Hematopoietic multipotent progenitor cell treated with erythropoietin and hydrocortisone succinate and interleukin-3 and kit ligand, for 8 days (in vitro differentiated cells): ENCODE measurements around the gene SMIM9.

Experiments
- DNase-seq: peaks from one replicate; pipeline ENCODE4 v3.0.0-alpha.2; 2015

Gene SMIM9

GRCh38 chrX:154815274-154815818 is 19.1 kb downstream of the SMIM9 start:
- peak; percentile 41 for DNase-seq

GRCh38 chrX:154813801-154814200 is 20.7 kb downstream of the SMIM9 start:
- DNase-seq: no peak

GRCh38 chrX:154812341-154813101 is 21.9 kb downstream of the SMIM9 start:
- DNase-seq: no peak

GRCh38 chrX:154809939-154810665 is 24.4 kb downstream of the SMIM9 start:
- DNase-seq: peak; percentile 26

GRCh38 chrX:154806837-154807501 is 27.5 kb downstream of the SMIM9 start:
- DNase-seq: no peak

GRCh38 chrX:154805696-154806091 is 28.8 kb downstream of the SMIM9 start:
- no peak for DNase-seq

GRCh38 chrX:154804957-154805695 is 29.3 kb downstream of the SMIM9 start, which contains the start of gene MPP1:
Gene MPP1 (minus strand): TSS chrX:154805485. CDS start chrX:154805373, 112 bp downstream.
- peak; percentile 87 for DNase-seq

- no peak for DNase-seq
These were observed 30.1 kb downstream of the SMIM9 start for GRCh38 chrX:154804261-154804956.

GRCh38 chrX:154802947-154803346 is 31.5 kb downstream of the SMIM9 start:
- no peak for DNase-seq

GRCh38 chrX:154800478-154801210 is 33.8 kb downstream of the SMIM9 start:
- DNase-seq: no peak

- DNase-seq: peak; percentile 53
These were observed 34.7 kb downstream of the SMIM9 start for GRCh38 chrX:154799556-154800348.

GRCh38 chrX:154797006-154797405 is 37.5 kb downstream of the SMIM9 start:
- no peak for DNase-seq

- DNase-seq: no peak
These were observed 39.4 kb downstream of the SMIM9 start for GRCh38 chrX:154795016-154795415.

- DNase-seq: peak; percentile 53
These were observed 41.2 kb downstream of the SMIM9 start for GRCh38 chrX:154793084-154793795.

- no peak for DNase-seq
These were observed 42.5 kb downstream of the SMIM9 start for GRCh38 chrX:154791939-154792338.

- DNase-seq: no peak
These were observed 43.0 kb downstream of the SMIM9 start for GRCh38 chrX:154791467-154791866.

GRCh38 chrX:154785716-154786115 is 48.7 kb downstream of the SMIM9 start:
- DNase-seq: no peak

GRCh38 chrX:154784149-154784995 is 50.1 kb downstream of the SMIM9 start:
- DNase-seq: peak; percentile 88

- DNase-seq: no peak
These were observed 53.5 kb downstream of the SMIM9 start for GRCh38 chrX:154780968-154781367.
